ENCODE results near the gene MGAM2.

- TF ChIP-seq CTCF (IDR thresholded peaks at IDR 0.05 in 8 of 11, conservative IDR thresholded peaks at IDR 0.05 in 3 of 11): no peak
- no peak for TF ChIP-seq POLR2AphosphoS5 (IDR thresholded peaks at IDR 0.05)
These were observed 64.1 kb downstream of the MGAM2 start for GRCh38 chr7:142175594-142175993.

Measured in spleen (tissue), 7 donors.